GM23248 (cell line): ENCODE results near the gene ZNF189. TPM values are rescaled to one million over a fixed set of nuclear protein-coding genes. Genes with fewer than 3 reads are reported as not detected.
A peak's percentile ranks its signal among the peaks of the same experiment; 100 is the strongest.

ENCODE experiments used
- DNase-seq: peaks from one replicate; pipeline ENCODE4 v3.0.0-alpha.2; 2015
- H2AFZ ChIP-seq: fragments of 200-600 bp; sonication (generic); 2 replicates; pipeline ENCODE4 v1.6.1; 2016; ENCODE audit warnings: antibody characterized with exemption
- H3F3A ChIP-seq: fragments of 200-600 bp; sonication (generic); 2 replicates; pipeline ENCODE4 v1.6.1; 2016; ENCODE audit warnings: mild to moderate bottlenecking, antibody characterized with exemption, mixed run types; ENCODE audit not compliant: insufficient read depth
- H3K27ac ChIP-seq: fragments of 200-600 bp; sonication (generic); 2 replicates; pipeline ENCODE4 v1.5.1; 2016; ENCODE audit warnings: mild to moderate bottlenecking
- H3K27me3 ChIP-seq: fragments of 200-600 bp; sonication (generic); replicated peaks from 2 replicates; pipeline ENCODE4 v1.6.1; 2016; ENCODE audit warnings: mild to moderate bottlenecking; ENCODE audit not compliant: insufficient read depth
- H3K36me3 ChIP-seq: fragments of 200-600 bp; sonication (generic); 2 replicates; pipeline ENCODE4 v1.6.1; 2016; ENCODE audit warnings: low read depth, mild to moderate bottlenecking
- H3K4me1 ChIP-seq: fragments of 200-600 bp; sonication (generic); 2 replicates; pipeline ENCODE4 v1.6.1; 2016; ENCODE audit warnings: mild to moderate bottlenecking; ENCODE audit not compliant: insufficient read depth
- H3K4me2 ChIP-seq: fragments of 200-600 bp; sonication (generic); one replicate; pipeline ENCODE4 v1.6.1; 2016; ENCODE audit warnings: mild to moderate bottlenecking; ENCODE audit not compliant: unreplicated experiment
- H3K4me3 ChIP-seq: fragments of 200-600 bp; sonication (generic); 2 replicates; pipeline ENCODE4 v1.5.1; 2016; ENCODE audit warnings: mild to moderate bottlenecking
- H3K79me2 ChIP-seq: fragments of 200-600 bp; sonication (generic); 2 replicates; pipeline ENCODE4 v1.6.1; 2016; ENCODE audit warnings: mild to moderate bottlenecking; ENCODE audit not compliant: insufficient read depth
- H3K9ac ChIP-seq: fragments of 200-600 bp; sonication (generic); 2 replicates; pipeline ENCODE4 v1.6.1; 2016; ENCODE audit warnings: mild to moderate bottlenecking
- H3K9me2 ChIP-seq: fragments of 200-600 bp; sonication (generic); 2 replicates; pipeline ENCODE4 v1.6.1; 2016; ENCODE audit warnings: mixed run types, mild to moderate bottlenecking, moderate library complexity; ENCODE audit not compliant: insufficient read depth
- H3K9me3 ChIP-seq: fragments of 200-600 bp; sonication (generic); one replicate; pipeline ENCODE4 v1.6.1; 2017; ENCODE audit warnings: low read depth
- H4K20me1 ChIP-seq: fragments of 200-600 bp; sonication (generic); 2 replicates; pipeline ENCODE4 v1.6.0; 2016; ENCODE audit not compliant: insufficient read depth
- EZH2 ChIP-seq: fragments of 200-600 bp; sonication (generic); IDR thresholded peaks from 2 replicates; pipeline ENCODE4 v1.6.1; 2018; ENCODE audit warnings: antibody characterized with exemption, mild to moderate bottlenecking; ENCODE audit not compliant: insufficient read depth, poor library complexity, severe bottlenecking
- EZH2phosphoT487 ChIP-seq: fragments of 200-600 bp; sonication (generic); IDR thresholded peaks from 2 replicates; pipeline ENCODE4 v1.6.1; 2018; ENCODE audit warnings: antibody characterized with exemption, moderate library complexity, mild to moderate bottlenecking, low read depth; ENCODE audit not compliant: insufficient read depth
- WGBS, 2 experiments: methylation state at CpG; one replicate each; pipeline ENCODE4 v1.1.6; 2015 to 2017; ENCODE audit warnings: low lambda C conversion rate in 2 of 2, low coverage in 1 of 2; ENCODE audit errors: missing lambda C conversion rate in 2 of 2; 5-methylcytosine and 5-hydroxymethylcytosine counted together
- in situ Hi-C: fragments of 300-500 bp; cut with MboI; formaldehyde crosslinking; loops from 2 replicates; pipeline ENCODE4 v1.15.0; 2020
- polyA plus RNA-seq: library from polyadenylated mRNA; unstranded; fragments of >200 nt; fragmentation: Nextera tagmentation; extraction: Ambion mirVana; gene quantifications from 2 replicates; pipeline ENCODE4 v1.2.1, GENCODE V29; 2016
- total RNA-seq: library from RNA; depleted of rRNA; stranded (reverse); fragments of >200 nt; shearing (Covaris generic); gene quantifications from 2 replicates; pipeline ENCODE4 v1.2.3, GENCODE V29; 2014

Gene ZNF189
- total and polyA plus RNA-seq, 2 experiments from 2014 or later = 7.0 to 10.2 TPM

DNA sequence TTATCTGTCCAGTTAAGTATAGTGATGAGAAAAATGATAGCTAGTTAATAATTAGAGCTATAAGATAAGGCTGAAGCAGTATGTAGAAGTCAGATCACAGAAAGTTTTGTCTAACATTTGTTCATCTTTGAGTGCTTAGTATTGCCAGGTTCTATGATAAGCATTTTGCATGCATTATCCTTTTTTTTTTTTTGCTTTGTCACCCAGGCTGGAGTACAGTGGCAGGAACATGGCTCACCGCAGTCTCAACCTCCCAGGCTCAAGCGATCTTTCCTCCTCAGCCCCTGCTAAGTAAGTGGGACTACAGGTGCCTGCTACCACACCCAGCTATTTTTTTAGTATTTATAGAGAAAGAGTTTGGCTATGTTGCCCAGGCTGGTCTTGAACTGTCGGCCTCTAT, 31.3 kb upstream of the ZNF189 start:
- Histone ChIP-seq H3K9me3 (no peaks in the 10 kb centered on the region), H3F3A (peaks cover 21% of the 10 kb centered on the region; the same call in 1 of the 2 replicates), H3K4me3 (no peak overlapping the region), H3K4me1 (peaks cover 40% of the 10 kb centered on the region), H3K36me3 (no peaks in the 10 kb centered on the region), H2AFZ (no peak overlapping the region), H4K20me1 (no peaks in the 10 kb centered on the region), H3K9ac (no peak overlapping the region), H3K27ac (no peak overlapping the region), H3K27me3 (no peaks in the 10 kb centered on the region), H3K4me2 (no peak overlapping the region), H3K9me2 (no peaks in the 10 kb centered on the region), H3K79me2 (no peaks in the 10 kb centered on the region)
- no peak for DNase-seq
- TF ChIP-seq EZH2 (no peak), EZH2phosphoT487 (no peak)
- WGBS, 2 experiments = 91 to 97% methylated on average over 3 of the region's 3 CpGs
- in situ Hi-C loops = no loop called here

- Histone ChIP-seq H3K4me3 (no peak overlapping the region), H3K79me2 (no peaks in the 10 kb centered on the region), H3F3A (peaks cover 21% of the 10 kb centered on the region; the same call in 1 of the 2 replicates), H3K4me2 (no peak overlapping the region), H2AFZ (no peak overlapping the region), H3K27me3 (no peaks in the 10 kb centered on the region), H3K36me3 (no peaks in the 10 kb centered on the region), H3K4me1 (peaks cover 41% of the 10 kb centered on the region), H4K20me1 (no peaks in the 10 kb centered on the region), H3K27ac (no peak overlapping the region), H3K9me3 (no peaks in the 10 kb centered on the region), H3K9ac (no peak overlapping the region), H3K9me2 (no peaks in the 10 kb centered on the region; the same call in 1 of the 2 replicates)
- WGBS, 2 experiments = 40 to 43% methylated on average over 2 of the region's 2 CpGs
- in situ Hi-C loops = no loop called here
- TF ChIP-seq EZH2 (no peak), EZH2phosphoT487 (no peak)
- peak; percentile 53 for DNase-seq
Observed at GRCh38 chr9:101369286-101369685, 29.4 kb upstream of the ZNF189 start.

GRCh38 chr9:101369884-101370531, 28.6 kb upstream of the ZNF189 start:
- H3K4me1 ChIP-seq = peaks cover 34% of the 10 kb centered on the region
- peaks cover 14% of the 10 kb centered on the region; the same call in 1 of the 2 replicates for H3F3A ChIP-seq
- no peak for TF ChIP-seq EZH2
- no peak for TF ChIP-seq EZH2phosphoT487
- no peak overlapping the region for H3K4me2 ChIP-seq
- H3K27me3 ChIP-seq = no peaks in the 10 kb centered on the region
- WGBS, 2 experiments = 58 to 66% methylated on average over 2 of the region's 2 CpGs
- no peaks in the 10 kb centered on the region for H3K9me3 ChIP-seq
- no peak overlapping the region for H2AFZ ChIP-seq
- no peaks in the 10 kb centered on the region for H4K20me1 ChIP-seq
- no peak for DNase-seq
- in situ Hi-C loops = no loop called here
- H3K9ac ChIP-seq = no peak overlapping the region
- H3K27ac ChIP-seq = no peak overlapping the region
- no peaks in the 10 kb centered on the region for H3K79me2 ChIP-seq
- H3K9me2 ChIP-seq = no peaks in the 10 kb centered on the region; the same call in 1 of the 2 replicates
- no peaks in the 10 kb centered on the region for H3K36me3 ChIP-seq
- no peak overlapping the region for H3K4me3 ChIP-seq

DNA sequence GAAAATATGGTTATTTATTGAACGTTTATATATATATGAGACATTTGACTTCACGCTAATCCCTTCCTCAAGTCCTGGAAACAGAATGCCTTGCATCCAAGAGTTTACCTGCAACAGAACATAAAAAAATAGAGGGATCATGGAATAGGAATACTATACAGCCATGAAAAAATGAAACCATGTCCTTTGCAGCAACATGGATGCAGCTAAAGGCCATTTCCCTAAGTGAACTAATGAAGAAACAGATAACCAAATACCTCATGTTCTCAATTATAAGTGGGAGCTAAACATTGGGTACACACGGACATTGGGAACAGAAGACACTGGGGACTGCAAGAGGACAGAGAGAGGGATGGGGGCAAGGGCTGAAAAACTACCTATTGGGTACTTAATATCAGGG, 26.8 kb upstream of the ZNF189 start:
- H3K79me2 ChIP-seq = no peaks in the 10 kb centered on the region
- H3K27me3 ChIP-seq = no peaks in the 10 kb centered on the region
- H3K4me1 ChIP-seq = peaks cover 29% of the 10 kb centered on the region
- no peak overlapping the region for H2AFZ ChIP-seq
- no peaks in the 10 kb centered on the region for H3K9me3 ChIP-seq
- in situ Hi-C loops = no loop called here
- WGBS, 2 experiments = 79 to 80% methylated on average over 3 of the region's 3 CpGs
- no peaks in the 10 kb centered on the region; the same call in 1 of the 2 replicates for H3K9me2 ChIP-seq
- H3K9ac ChIP-seq = no peak overlapping the region
- no peak for DNase-seq
- no peaks in the 10 kb centered on the region for H3K36me3 ChIP-seq
- no peak overlapping the region for H3K4me2 ChIP-seq
- TF ChIP-seq EZH2 (no peak), EZH2phosphoT487 (no peak)
- H3K4me3 ChIP-seq = no peak overlapping the region
- no peaks in the 10 kb centered on the region for H4K20me1 ChIP-seq
- no peak overlapping the region for H3K27ac ChIP-seq
- H3F3A ChIP-seq = peaks cover 11% of the 10 kb centered on the region
